NK-92 (cell line): Measurements from ENCODE around the gene COL4A2.

Experiments used
- DNase-seq: peaks from one replicate; lab custom pipeline; 2025; ENCODE audit not compliant: unreplicated experiment; lab: John Stamatoyannopoulos, UW

The COL4A2 gene

GRCh38 chr13:110433014-110433413 lies 125.9 kb downstream of the COL4A2 start:
- no peak for DNase-seq

GRCh38 chr13:110434629-110435028 lies 127.5 kb downstream of the COL4A2 start:
- no peak for DNase-seq

- DNase-seq = no peak
Measured at GRCh38 chr13:110435331-110435730, 128.2 kb downstream of the COL4A2 start.

GRCh38 chr13:110436276-110436675 lies 129.2 kb downstream of the COL4A2 start:
- no peak for DNase-seq

- DNase-seq = no peak
Measured at GRCh38 chr13:110436786-110437370, 129.8 kb downstream of the COL4A2 start.

GRCh38 chr13:110438211-110438610 lies 131.1 kb downstream of the COL4A2 start:
- no peak for DNase-seq

- no peak for DNase-seq
Measured at GRCh38 chr13:110438776-110439175, 131.7 kb downstream of the COL4A2 start.

- DNase-seq = no peak
Measured at GRCh38 chr13:110440946-110441731, 134.1 kb downstream of the COL4A2 start.

GRCh38 chr13:110442930-110443621 lies 136.0 kb downstream of the COL4A2 start:
- DNase-seq = no peak

GRCh38 chr13:110443622-110444225 lies 136.6 kb downstream of the COL4A2 start:
- DNase-seq = no peak

- DNase-seq = no peak
Measured at GRCh38 chr13:110444226-110444653, 137.2 kb downstream of the COL4A2 start.

- DNase-seq = no peak
Measured at GRCh38 chr13:110445183-110445582, 138.1 kb downstream of the COL4A2 start.

- no peak for DNase-seq
Measured at GRCh38 chr13:110445722-110446574, 138.9 kb downstream of the COL4A2 start.

GRCh38 chr13:110446575-110446890 lies 139.4 kb downstream of the COL4A2 start:
- DNase-seq = no peak

- DNase-seq = no peak
Measured at GRCh38 chr13:110447058-110447511, 140.0 kb downstream of the COL4A2 start.

- DNase-seq = no peak
Measured at GRCh38 chr13:110447801-110448200, 140.7 kb downstream of the COL4A2 start.

GRCh38 chr13:110448230-110448629 lies 141.1 kb downstream of the COL4A2 start:
- no peak for DNase-seq

- no peak for DNase-seq
Measured at GRCh38 chr13:110448677-110449076, 141.6 kb downstream of the COL4A2 start.

GRCh38 chr13:110449219-110450015 lies 142.3 kb downstream of the COL4A2 start:
- DNase-seq = no peak
